MM.1S (cell line): ENCODE results near the gene RXRA.

Experiments
- DNase-seq: peaks from one replicate; pipeline ENCODE4 v3.0.0-alpha.2; 2015
- H2AFZ ChIP-seq: fragments of 300-600 bp; sonication (generic); 2 replicates; pipeline ENCODE4 v1.6.0; 2016; ENCODE audit warnings: antibody characterized with exemption, low read length
- H3F3A ChIP-seq: fragments of 300-600 bp; sonication (generic); 2 replicates; pipeline ENCODE4 v1.6.1; 2016; ENCODE audit warnings: mild to moderate bottlenecking, antibody characterized with exemption, low read length, moderate library complexity, mixed read lengths; ENCODE audit not compliant: insufficient read depth
- H3K27ac ChIP-seq: fragments of 300-600 bp; sonication (generic); 2 replicates; pipeline ENCODE4 v1.5.1; 2016; ENCODE audit warnings: mild to moderate bottlenecking, low read length
- H3K27me3 ChIP-seq: fragments of 300-600 bp; sonication (generic); replicated peaks from 2 replicates; pipeline ENCODE4 v1.6.0; 2016; ENCODE audit warnings: low read length; ENCODE audit not compliant: insufficient read depth
- H3K36me3 ChIP-seq: fragments of 300-600 bp; sonication (generic); replicated peaks from 2 replicates; pipeline ENCODE4 v1.6.1; 2016; ENCODE audit warnings: mild to moderate bottlenecking, low read length, mixed read lengths; ENCODE audit not compliant: insufficient read depth
- H3K4me1 ChIP-seq: fragments of 300-600 bp; sonication (generic); 2 replicates; pipeline ENCODE4 v1.6.1; 2016; ENCODE audit warnings: low read length, mixed read lengths
- H3K4me2 ChIP-seq: fragments of 300-600 bp; sonication (generic); 2 replicates; pipeline ENCODE4 v1.6.0; 2016; ENCODE audit warnings: low read depth, low read length
- H3K4me3 ChIP-seq: fragments of 300-600 bp; sonication (generic); 2 replicates; pipeline ENCODE4 v1.5.1; 2016; ENCODE audit warnings: low read length, mixed read lengths
- H3K79me2 ChIP-seq: fragments of 300-600 bp; sonication (generic); 2 replicates; pipeline ENCODE4 v1.6.1; 2016; ENCODE audit warnings: mixed run types, low read length, mixed read lengths
- H3K9ac ChIP-seq: fragments of 300-600 bp; sonication (generic); 2 replicates; pipeline ENCODE4 v1.6.1; 2016; ENCODE audit warnings: low read length, mixed read lengths
- H3K9me2 ChIP-seq: fragments of 300-600 bp; sonication (generic); replicated peaks from 2 replicates; pipeline ENCODE4 v1.6.1; 2016; ENCODE audit warnings: mild to moderate bottlenecking, low read length, mixed read lengths; ENCODE audit not compliant: insufficient read depth
- H3K9me3 ChIP-seq: fragments of 300-600 bp; sonication (generic); replicated peaks from 2 replicates; pipeline ENCODE4 v1.6.1; 2016; ENCODE audit warnings: mild to moderate bottlenecking, low read length, mixed read lengths; ENCODE audit not compliant: insufficient read depth
- H4K20me1 ChIP-seq: fragments of 300-600 bp; sonication (generic); 2 replicates; pipeline ENCODE4 v1.6.1; 2016; ENCODE audit warnings: mild to moderate bottlenecking, low read length, moderate library complexity, mixed read lengths; ENCODE audit not compliant: insufficient read depth
- EZH2 ChIP-seq: fragments of 300-600 bp; sonication (generic); optimal IDR thresholded peaks from 2 replicates; pipeline ENCODE3; 2017; ENCODE audit warnings: low read depth, mild to moderate bottlenecking, antibody characterized with exemption, low read length, mixed read lengths
- EZH2phosphoT487 ChIP-seq: fragments of 300-600 bp; sonication (generic); IDR thresholded peaks from 2 replicates; pipeline ENCODE4 v1.6.1; 2018; ENCODE audit warnings: antibody characterized with exemption, low read length
- TF ChIP-seq, protein P1 (sequence below): fragments of 300-600 bp; sonication (generic); IDR thresholded peaks from 2 replicates; pipeline ENCODE4 v1.5.1; 2016; ENCODE audit warnings: antibody characterized with exemption, low read length, mixed read lengths

The RXRA gene

DNA sequence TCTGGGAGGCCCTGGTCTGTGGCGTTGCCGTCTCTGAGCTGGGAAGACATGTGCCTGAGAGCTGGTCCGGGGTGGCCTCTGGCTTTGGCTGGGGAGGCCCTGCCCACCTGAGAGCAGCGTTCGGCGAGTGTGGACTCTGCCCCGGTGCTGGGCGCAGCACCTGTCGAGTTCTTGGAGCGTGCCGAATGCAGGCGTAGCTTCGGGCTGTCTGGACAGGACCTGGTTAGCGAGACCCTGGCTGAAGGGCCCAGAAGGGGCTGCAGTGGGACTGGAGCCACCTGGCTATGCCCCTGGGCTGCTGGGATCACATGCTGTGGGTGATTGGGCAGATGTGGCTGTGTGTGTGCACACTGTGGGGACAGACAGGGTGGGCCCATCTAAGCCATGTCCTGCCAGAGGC lies 56.5 kb downstream of the RXRA start:
- no peaks in the 10 kb centered on the region for H3K9me2 ChIP-seq
- H3K4me1 ChIP-seq = no peaks in the 10 kb centered on the region
- H3K4me3 ChIP-seq = no peak overlapping the region
- TF ChIP-seq EZH2phosphoT487 = no peak
- TF ChIP-seq, protein P1, sequence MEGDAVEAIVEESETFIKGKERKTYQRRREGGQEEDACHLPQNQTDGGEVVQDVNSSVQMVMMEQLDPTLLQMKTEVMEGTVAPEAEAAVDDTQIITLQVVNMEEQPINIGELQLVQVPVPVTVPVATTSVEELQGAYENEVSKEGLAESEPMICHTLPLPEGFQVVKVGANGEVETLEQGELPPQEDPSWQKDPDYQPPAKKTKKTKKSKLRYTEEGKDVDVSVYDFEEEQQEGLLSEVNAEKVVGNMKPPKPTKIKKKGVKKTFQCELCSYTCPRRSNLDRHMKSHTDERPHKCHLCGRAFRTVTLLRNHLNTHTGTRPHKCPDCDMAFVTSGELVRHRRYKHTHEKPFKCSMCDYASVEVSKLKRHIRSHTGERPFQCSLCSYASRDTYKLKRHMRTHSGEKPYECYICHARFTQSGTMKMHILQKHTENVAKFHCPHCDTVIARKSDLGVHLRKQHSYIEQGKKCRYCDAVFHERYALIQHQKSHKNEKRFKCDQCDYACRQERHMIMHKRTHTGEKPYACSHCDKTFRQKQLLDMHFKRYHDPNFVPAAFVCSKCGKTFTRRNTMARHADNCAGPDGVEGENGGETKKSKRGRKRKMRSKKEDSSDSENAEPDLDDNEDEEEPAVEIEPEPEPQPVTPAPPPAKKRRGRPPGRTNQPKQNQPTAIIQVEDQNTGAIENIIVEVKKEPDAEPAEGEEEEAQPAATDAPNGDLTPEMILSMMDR = no peak
- no peak for TF ChIP-seq EZH2
- H3K27me3 ChIP-seq = no peaks in the 10 kb centered on the region
- no peaks in the 10 kb centered on the region for H3K36me3 ChIP-seq
- no peak for DNase-seq
- no peak overlapping the region for H3K27ac ChIP-seq
- no peaks in the 10 kb centered on the region for H3F3A ChIP-seq
- no peak overlapping the region for H3K9ac ChIP-seq
- no peaks in the 10 kb centered on the region for H4K20me1 ChIP-seq
- H3K9me3 ChIP-seq = no peaks in the 10 kb centered on the region
- H3K4me2 ChIP-seq = no peak overlapping the region
- H2AFZ ChIP-seq = no peak overlapping the region
- no peaks in the 10 kb centered on the region for H3K79me2 ChIP-seq

- no peaks in the 10 kb centered on the region for H4K20me1 ChIP-seq
- H3K27ac ChIP-seq = no peak overlapping the region
- no peak overlapping the region for H3K9ac ChIP-seq
- no peak overlapping the region for H3K4me3 ChIP-seq
- no peak overlapping the region for H2AFZ ChIP-seq
- H3K79me2 ChIP-seq = no peaks in the 10 kb centered on the region
- H3K9me2 ChIP-seq = no peaks in the 10 kb centered on the region
- H3K4me2 ChIP-seq = no peak overlapping the region
- no peaks in the 10 kb centered on the region for H3K9me3 ChIP-seq
- H3K4me1 ChIP-seq = no peaks in the 10 kb centered on the region
- H3K36me3 ChIP-seq = no peaks in the 10 kb centered on the region
- no peaks in the 10 kb centered on the region for H3F3A ChIP-seq
- H3K27me3 ChIP-seq = no peaks in the 10 kb centered on the region
- TF ChIP-seq, protein P1 = no peak
- TF ChIP-seq EZH2phosphoT487 = no peak
- no peak for DNase-seq
Measured at GRCh38 chr9:134383148-134383547, 56.9 kb downstream of the RXRA start.

GRCh38 chr9:134384811-134385479 lies 58.7 kb downstream of the RXRA start:
- DNase-seq = no peak
- no peaks in the 10 kb centered on the region for H3K27me3 ChIP-seq
- no peaks in the 10 kb centered on the region for H3K9me3 ChIP-seq
- H3F3A ChIP-seq = no peaks in the 10 kb centered on the region
- no peaks in the 10 kb centered on the region for H4K20me1 ChIP-seq
- H3K79me2 ChIP-seq = no peaks in the 10 kb centered on the region; the same call in 1 of the 2 replicates
- no peaks in the 10 kb centered on the region for H3K4me1 ChIP-seq
- H3K36me3 ChIP-seq = no peaks in the 10 kb centered on the region
- H3K9me2 ChIP-seq = no peaks in the 10 kb centered on the region
- no peak overlapping the region for H2AFZ ChIP-seq
- H3K4me3 ChIP-seq = no peak overlapping the region
- H3K27ac ChIP-seq = no peak overlapping the region
- no peak overlapping the region for H3K4me2 ChIP-seq
- no peak overlapping the region for H3K9ac ChIP-seq
- TF ChIP-seq EZH2 (no peak), EZH2phosphoT487 (no peak)
- TF ChIP-seq, protein P1 = no peak
